Nucleus accumbens (tissue), 56 donors: ENCODE results near the gene AHRR.
A peak's percentile ranks its signal among the peaks of the same experiment; 100 is the strongest.

Experiments used
- DNase-seq, 56 donors: peaks; one replicate each; lab custom pipeline; 2025; lab: John Stamatoyannopoulos, UW

The AHRR gene

GRCh38 chr5:344668-345067 lies 23.2 kb downstream of the AHRR start:
- DNase-seq = peak in 1 of 56 donors; percentile 16

GRCh38 chr5:345404-346195 lies 24.1 kb downstream of the AHRR start:
- DNase-seq = peak in 1 of 56 donors; percentile 2

GRCh38 chr5:346229-346935 lies 24.9 kb downstream of the AHRR start:
- no peak for DNase-seq

GRCh38 chr5:347712-348284 lies 26.3 kb downstream of the AHRR start:
- no peak for DNase-seq

- DNase-seq = no peak
Observed at GRCh38 chr5:348726-349125, 27.2 kb downstream of the AHRR start.

GRCh38 chr5:350355-350754 lies 28.8 kb downstream of the AHRR start:
- DNase-seq = no peak

- no peak for DNase-seq
Observed at GRCh38 chr5:351084-351920, 29.8 kb downstream of the AHRR start.

GRCh38 chr5:351921-352245 lies 30.4 kb downstream of the AHRR start:
- DNase-seq = no peak

GRCh38 chr5:352639-353611 lies 31.4 kb downstream of the AHRR start:
- DNase-seq = no peak

- DNase-seq = no peak
Observed at GRCh38 chr5:353612-354580, 32.4 kb downstream of the AHRR start.

- DNase-seq = no peak
Observed at GRCh38 chr5:354581-355378, 33.3 kb downstream of the AHRR start.

- no peak for DNase-seq
Observed at GRCh38 chr5:355379-355935, 33.9 kb downstream of the AHRR start.

- no peak for DNase-seq
Observed at GRCh38 chr5:355958-356357, 34.4 kb downstream of the AHRR start.

- DNase-seq = no peak
Observed at GRCh38 chr5:359301-359897, 37.9 kb downstream of the AHRR start.

GRCh38 chr5:360257-361027 lies 38.9 kb downstream of the AHRR start:
- DNase-seq = no peak

- no peak for DNase-seq
Observed at GRCh38 chr5:362189-362588, 40.7 kb downstream of the AHRR start.
